PC-9 (cell line): ENCODE measurements around the gene KCNMB2. TPM values are rescaled to one million over a fixed set of nuclear protein-coding genes. Genes with fewer than 3 reads are reported as not detected.

ENCODE experiments used
- BruUV-seq: library from RNA; stranded (reverse); fragments of 400-500 nt; replicated peaks from 2 replicates; lab custom pipeline; 2021; lab: Mats Ljungman, UMichigan
- CTCF ChIA-PET: fragments of 300-600 bp; sonication (Branson Sonifier 250); formaldehyde crosslinking; loops from one replicate; lab custom pipeline; 2022; ENCODE audit warnings: antibody characterized with exemption; lab: Charles Lee
- POLR2A ChIA-PET: fragments of 300-600 bp; sonication (Branson Sonifier 250); formaldehyde crosslinking; loops from one replicate; lab custom pipeline; 2022; ENCODE audit warnings: antibody characterized with exemption; ENCODE audit not compliant: unreplicated experiment; lab: Charles Lee
- DNase-seq, 2 experiments: peaks; one replicate each; pipeline versions ENCODE4 v3.0.0 to v3.0.0-alpha.2; 2015 to 2022; ENCODE audit warnings: mixed read lengths in 1 of 2
- H2AFZ ChIP-seq: fragments of 200-600 bp; sonication (generic); 2 replicates; pipeline ENCODE4 v1.8.1; 2017; ENCODE audit warnings: antibody characterized with exemption
- H3F3A ChIP-seq: fragments of 200-600 bp; sonication (generic); 2 replicates; pipeline ENCODE4 v1.8.1; 2017; ENCODE audit warnings: antibody characterized with exemption, mild to moderate bottlenecking, low read depth; ENCODE audit not compliant: insufficient read depth
- H3K27ac ChIP-seq: fragments of 200-600 bp; sonication (generic); 2 replicates; pipeline ENCODE4 v1.6.1; 2016; ENCODE audit warnings: mixed run types
- H3K27me3 ChIP-seq: fragments of 200-600 bp; sonication (generic); 2 replicates; pipeline ENCODE4 v1.6.1; 2016; ENCODE audit warnings: low read depth, mixed run types; ENCODE audit not compliant: insufficient read depth
- H3K36me3 ChIP-seq: fragments of 200-600 bp; sonication (generic); 2 replicates; pipeline ENCODE4 v1.6.1; 2016; ENCODE audit warnings: low read depth, mixed run types
- H3K4me1 ChIP-seq: fragments of 200-600 bp; sonication (generic); replicated peaks from 2 replicates; pipeline ENCODE4 v1.6.1; 2016; ENCODE audit warnings: mixed run types; ENCODE audit not compliant: insufficient read depth
- H3K4me2 ChIP-seq: fragments of 200-600 bp; sonication (generic); 2 replicates; pipeline ENCODE4 v1.6.1; 2017; ENCODE audit warnings: mixed run types
- H3K4me3 ChIP-seq: fragments of 200-600 bp; sonication (generic); 2 replicates; pipeline ENCODE4 v1.6.1; 2016; ENCODE audit warnings: mixed run types
- H3K79me2 ChIP-seq: fragments of 200-600 bp; sonication (generic); 2 replicates; pipeline ENCODE4 v1.6.1; 2017; ENCODE audit warnings: low read depth, mixed run types
- H3K9me2 ChIP-seq: fragments of 200-600 bp; sonication (generic); 2 replicates; pipeline ENCODE4 v1.8.1; 2017; ENCODE audit warnings: mild to moderate bottlenecking; ENCODE audit not compliant: insufficient read depth
- H3K9me3 ChIP-seq: fragments of 200-600 bp; sonication (generic); 2 replicates; pipeline ENCODE4 v1.8.1; 2016; ENCODE audit warnings: low read depth; ENCODE audit not compliant: insufficient read depth
- H4K20me1 ChIP-seq: fragments of 200-600 bp; sonication (generic); 2 replicates; pipeline ENCODE4 v1.8.1; 2017; ENCODE audit not compliant: insufficient read depth
- CTCF ChIP-seq: fragments of 200-600 bp; sonication (generic); conservative IDR thresholded peaks from 2 replicates; pipeline ENCODE4 v1.6.1; 2017; ENCODE audit warnings: mixed run types, antibody characterized with exemption, mild to moderate bottlenecking, moderate library complexity
- EZH2 ChIP-seq: fragments of 200-600 bp; sonication (generic); IDR thresholded peaks from 2 replicates; pipeline ENCODE4 v1.8.0; 2017; ENCODE audit warnings: antibody characterized with exemption, low read depth
- intact Hi-C: fragments of 100-400 bp; cut with micrococcal nuclease; formaldehyde crosslinking; loops from one replicate; pipeline ENCODE4 v1.10.0; 2022; ENCODE audit not compliant: unreplicated experiment
- total RNA-seq: library from RNA; stranded (reverse); gene quantifications from 2 replicates; pipeline ENCODE4 v1.2.3, GENCODE V29; 2021

Gene KCNMB2
- total RNA-seq, 1 experiment from 2014 or later, result not detected

GRCh38 chr3:178880274-178880673, 344.0 kb downstream of the KCNMB2 start:
- Histone ChIP-seq H2AFZ (no peak overlapping the region), H3K4me1 (no peaks in the 10 kb centered on the region), H3K27ac (no peak overlapping the region), H3F3A (no peaks in the 10 kb centered on the region), H4K20me1 (no peaks in the 10 kb centered on the region), H3K36me3 (no peaks in the 10 kb centered on the region), H3K27me3 (no peaks in the 10 kb centered on the region), H3K79me2 (no peaks in the 10 kb centered on the region), H3K4me3 (no peak overlapping the region), H3K4me2 (no peak overlapping the region), H3K9me2 (no peaks in the 10 kb centered on the region; the same call in 1 of the 2 replicates), H3K9me3 (no peaks in the 10 kb centered on the region)
- ChIA-PET POLR2A (no interaction called here), CTCF (no interaction called here)
- BruUV-seq, result no TSS peak
- TF ChIP-seq EZH2 (no peak), CTCF (no peak)
- intact Hi-C loops, result no loop called here
- DNase-seq, result no peak
